Measurements from ENCODE around the gene KPNB1.

KPNB1 gene

GRCh38 chr17:47713980-47714700, 64.4 kb downstream of the KPNB1 start:
- DNase-seq: no peak

- no peak for DNase-seq
Observed at GRCh38 chr17:47714773-47715396, 65.2 kb downstream of the KPNB1 start.

- DNase-seq: no peak
Observed at GRCh38 chr17:47715669-47716325, 66.1 kb downstream of the KPNB1 start.

- no peak for DNase-seq
Observed at GRCh38 chr17:47716375-47716774, 66.7 kb downstream of the KPNB1 start.

- no peak for DNase-seq
Observed at GRCh38 chr17:47717261-47717697, 67.6 kb downstream of the KPNB1 start.

- no peak for DNase-seq
Observed at GRCh38 chr17:47717979-47718621, 68.4 kb downstream of the KPNB1 start.

- no peak for DNase-seq
Observed at GRCh38 chr17:47718634-47719405, 69.1 kb downstream of the KPNB1 start.

- DNase-seq: peak; percentile 85
Observed at GRCh38 chr17:47719411-47720152, 69.9 kb downstream of the KPNB1 start.

GRCh38 chr17:47720196-47720595, 70.5 kb downstream of the KPNB1 start:
- DNase-seq: no peak

GRCh38 chr17:47720754-47721533, 71.2 kb downstream of the KPNB1 start:
- peak; percentile 64 for DNase-seq

- DNase-seq: no peak
Observed at GRCh38 chr17:47721725-47722124, 72.0 kb downstream of the KPNB1 start.

- DNase-seq: no peak
Observed at GRCh38 chr17:47724705-47725104, 75.0 kb downstream of the KPNB1 start.

- DNase-seq: no peak
Observed at GRCh38 chr17:47725446-47726111, 75.9 kb downstream of the KPNB1 start.

GRCh38 chr17:47726796-47727703, 77.3 kb downstream of the KPNB1 start:
- no peak for DNase-seq

GRCh38 chr17:47727704-47728036, 78.0 kb downstream of the KPNB1 start:
- no peak for DNase-seq

- DNase-seq: no peak
Observed at GRCh38 chr17:47728214-47728877, 78.6 kb downstream of the KPNB1 start.

GRCh38 chr17:47729476-47729875, 79.8 kb downstream of the KPNB1 start:
- DNase-seq: no peak

GRCh38 chr17:47730681-47731080, 81.0 kb downstream of the KPNB1 start:
- DNase-seq: no peak

- no peak for DNase-seq
Observed at GRCh38 chr17:47731396-47731795, 81.7 kb downstream of the KPNB1 start.
